Measurements from ENCODE around the gene PKNOX1. TPM values are rescaled to one million over a fixed set of nuclear protein-coding genes. Genes with fewer than 3 reads are reported as not detected.
"Not testable (repeated sequence)": the region's sequence is repeated elsewhere in the genome, so short reads cannot be mapped to it uniquely, and the experiment has no call there.

PKNOX1 gene
- total RNA-seq, 1 donor from 2014 or later = 8.2 TPM

- no peak for DNase-seq (ENCODE audit: low spot score)
- H3K4me3 Mint-ChIP-seq (ENCODE audit: unreplicated experiment) = no peak overlapping the region
- no peak for TF ChIP-seq CTCF (IDR thresholded peaks at IDR 0.05; ENCODE audit: unreplicated experiment)
- peaks cover 5% of the 10 kb centered on the region for H3K9me3 Mint-ChIP-seq (ENCODE audit: unreplicated experiment)
- peaks cover 3% of the 10 kb centered on the region for H3K4me1 Mint-ChIP-seq (ENCODE audit: unreplicated experiment)
- H3K36me3 Mint-ChIP-seq (ENCODE audit: low read depth, unreplicated experiment) = no peaks in the 10 kb centered on the region
- H3K27me3 Mint-ChIP-seq (ENCODE audit: unreplicated experiment) = peaks cover 3% of the 10 kb centered on the region
- H3K27ac Mint-ChIP-seq (ENCODE audit: unreplicated experiment) = no peak overlapping the region
Observed at GRCh38 chr21:42956824-42957630, 17.3 kb upstream of the PKNOX1 start.

- H3K4me1 Mint-ChIP-seq (ENCODE audit: unreplicated experiment); H3K9me3 Mint-ChIP-seq (ENCODE audit: unreplicated experiment); H3K36me3 Mint-ChIP-seq (ENCODE audit: low read depth, unreplicated experiment); DNase-seq (ENCODE audit: low spot score); H3K4me3 Mint-ChIP-seq (ENCODE audit: unreplicated experiment); H3K27me3 Mint-ChIP-seq (ENCODE audit: unreplicated experiment); H3K27ac Mint-ChIP-seq (ENCODE audit: unreplicated experiment): not testable (repeated sequence)
Observed at GRCh38 chr21:42958122-42958521, 16.2 kb upstream of the PKNOX1 start.

- Mint-ChIP-seq H3K27me3 (ENCODE audit: unreplicated experiment) (peaks cover 7% of the 10 kb centered on the region), H3K4me1 (ENCODE audit: unreplicated experiment) (peaks cover 3% of the 10 kb centered on the region), H3K9me3 (ENCODE audit: unreplicated experiment) (peaks cover 5% of the 10 kb centered on the region), H3K27ac (ENCODE audit: unreplicated experiment) (no peak overlapping the region), H3K36me3 (ENCODE audit: low read depth, unreplicated experiment) (no peaks in the 10 kb centered on the region), H3K4me3 (ENCODE audit: unreplicated experiment) (no peak overlapping the region)
- no peak for TF ChIP-seq CTCF (IDR thresholded peaks at IDR 0.05; ENCODE audit: unreplicated experiment)
- no peak for DNase-seq (ENCODE audit: low spot score)
Observed at GRCh38 chr21:42959728-42960127, 14.6 kb upstream of the PKNOX1 start.

GRCh38 chr21:42962380-42963007, 11.9 kb upstream of the PKNOX1 start:
- Mint-ChIP-seq H3K4me3 (ENCODE audit: unreplicated experiment) (no peak overlapping the region), H3K4me1 (ENCODE audit: unreplicated experiment) (peaks cover 2% of the 10 kb centered on the region), H3K36me3 (ENCODE audit: low read depth, unreplicated experiment) (no peaks in the 10 kb centered on the region), H3K27ac (ENCODE audit: unreplicated experiment) (no peak overlapping the region), H3K27me3 (ENCODE audit: unreplicated experiment) (peaks cover 10% of the 10 kb centered on the region), H3K9me3 (ENCODE audit: unreplicated experiment) (peaks cover under 1% of the 10 kb centered on the region)
- TF ChIP-seq CTCF (IDR thresholded peaks at IDR 0.05; ENCODE audit: unreplicated experiment) = no peak
- no peak for DNase-seq (ENCODE audit: low spot score)

GRCh38 chr21:42964086-42964485, 10.3 kb upstream of the PKNOX1 start:
- Mint-ChIP-seq H3K36me3 (ENCODE audit: low read depth, unreplicated experiment) (no peaks in the 10 kb centered on the region), H3K4me3 (ENCODE audit: unreplicated experiment) (no peak overlapping the region), H3K9me3 (ENCODE audit: unreplicated experiment) (no peaks in the 10 kb centered on the region), H3K27ac (ENCODE audit: unreplicated experiment) (no peak overlapping the region), H3K4me1 (ENCODE audit: unreplicated experiment) (no peaks in the 10 kb centered on the region), H3K27me3 (ENCODE audit: unreplicated experiment) (peaks cover 10% of the 10 kb centered on the region)
- DNase-seq (ENCODE audit: low spot score) = no peak
- no peak for TF ChIP-seq CTCF (IDR thresholded peaks at IDR 0.05; ENCODE audit: unreplicated experiment)
